ENCODE data around the gene PGS1. TPM values are rescaled to one million over a fixed set of nuclear protein-coding genes. Genes with fewer than 3 reads are reported as not detected.

The PGS1 gene
- total RNA-seq, 1 donor from 2014 or later, result 41.8 TPM

DNA sequence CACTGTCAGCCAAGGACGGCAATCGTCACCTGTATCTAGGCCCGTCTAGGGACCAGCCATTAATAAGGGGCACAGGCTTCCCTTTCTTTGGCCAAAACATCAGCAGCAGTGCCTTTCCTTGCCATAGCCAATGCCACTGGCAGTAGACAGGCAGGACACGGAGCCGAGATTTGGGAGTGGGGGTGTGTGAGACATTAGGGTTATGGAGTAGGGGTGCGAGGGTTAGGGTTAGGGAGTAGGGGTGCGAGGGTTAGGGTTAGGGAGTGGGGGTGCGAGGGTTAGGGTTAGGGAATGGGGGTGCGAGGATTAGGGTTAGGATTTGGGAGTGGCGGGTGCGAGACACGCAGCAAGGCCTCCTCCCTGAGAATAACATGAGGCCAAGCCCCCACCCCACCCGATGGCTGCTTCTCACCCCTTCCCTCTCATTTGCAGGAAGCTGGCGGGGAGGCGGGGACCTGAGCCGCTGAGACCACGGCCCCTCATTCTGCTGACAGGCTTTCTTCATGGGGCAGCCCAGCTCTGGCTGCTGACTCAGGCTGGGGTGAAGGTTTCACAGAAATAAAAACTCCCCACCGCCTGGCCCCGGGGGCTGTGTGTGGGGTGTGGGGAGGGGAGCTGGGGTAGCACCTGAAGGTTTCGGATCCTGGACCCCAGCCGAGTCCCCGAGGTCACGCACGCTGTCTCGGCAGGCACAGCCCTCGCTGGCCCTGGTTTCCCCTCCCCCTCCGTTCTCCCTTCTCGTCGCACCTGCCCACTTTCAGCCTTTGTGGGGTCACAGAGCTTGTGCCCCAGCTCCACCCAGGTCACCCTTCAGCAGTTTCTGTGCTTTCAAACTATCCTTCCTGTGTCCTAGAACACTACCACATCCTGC lies 93.8 kb downstream of the PGS1 start:
- Histone ChIP-seq H3K27me3 (no peaks in the 10 kb centered on the region), H3K4me1 (no peaks in the 10 kb centered on the region), H3K9me3 (peaks cover 0 to 4% of the 10 kb centered on the region in 2 donors), H3K27ac (no peak overlapping the region), H3K4me3 (no peak overlapping the region), H3K36me3 (no peaks in the 10 kb centered on the region)
- no peak for DNase-seq (ENCODE audit: low spot score in 2 of 2)
- intact Hi-C loops (cut with DNase I), result no loop called here
- TF ChIP-seq CTCF (IDR thresholded peaks at IDR 0.05), result no peak

DNA sequence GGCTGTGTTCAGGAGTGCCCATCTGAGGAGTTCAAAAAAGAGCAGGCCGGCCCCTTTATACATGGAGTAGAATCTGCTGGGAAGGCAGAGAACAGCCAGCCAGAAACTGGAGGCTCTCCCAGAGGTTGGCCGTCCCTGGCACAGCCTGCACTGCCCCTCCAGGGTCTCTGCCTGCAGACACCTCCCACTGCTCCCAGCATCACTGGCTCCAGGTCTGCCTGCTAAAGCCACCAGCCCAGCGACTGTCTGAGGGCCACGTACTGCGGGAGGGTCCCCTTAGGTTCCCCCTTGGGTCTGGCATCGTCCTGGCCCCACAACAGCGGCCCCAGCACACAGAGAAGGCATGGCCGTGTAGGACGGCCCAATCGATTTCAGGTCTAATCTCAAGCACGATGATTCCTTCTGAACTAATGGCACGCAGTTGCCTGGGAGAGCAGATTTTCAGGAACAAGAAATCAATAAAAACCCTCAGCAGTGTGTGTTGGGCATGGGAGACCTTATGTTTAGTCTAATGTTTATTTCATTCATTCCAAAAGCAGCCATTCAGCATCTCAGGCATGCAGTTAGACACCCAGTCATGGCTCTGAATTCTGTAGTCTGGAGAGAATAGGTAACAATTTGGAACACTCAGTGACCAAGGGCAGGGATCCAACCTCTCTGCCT lies 95.6 kb downstream of the PGS1 start:
- no peaks in the 10 kb centered on the region for H3K27me3 ChIP-seq
- peaks cover 0 to 4% of the 10 kb centered on the region in 2 donors for H3K9me3 ChIP-seq
- H3K4me3 ChIP-seq, result no peak overlapping the region
- intact Hi-C loops (cut with DNase I), result no loop called here
- no peak for TF ChIP-seq CTCF (IDR thresholded peaks at IDR 0.05)
- H3K27ac ChIP-seq, result no peak overlapping the region
- no peaks in the 10 kb centered on the region for H3K36me3 ChIP-seq
- no peak for DNase-seq (ENCODE audit: low spot score in 2 of 2)
- no peaks in the 10 kb centered on the region for H3K4me1 ChIP-seq

Other genes starting within 250 kb of the PGS1 start
- gene TMC6, start 249.9 kb upstream of the PGS1 start, total RNA-seq, result 173 TPM
- 9.6 TPM for gene TMC8, start 247.9 kb upstream of the PGS1 start, total RNA-seq
- not detected for gene C17orf99, start 232.3 kb upstream of the PGS1 start, total RNA-seq
- 115 TPM for gene SYNGR2, start 210.1 kb upstream of the PGS1 start, total RNA-seq
- not detected for gene TK1, start 191.6 kb upstream of the PGS1 start, total RNA-seq
- gene AFMID, start 191.3 kb upstream of the PGS1 start, total RNA-seq, result 107 TPM
- gene BIRC5, start 164.4 kb upstream of the PGS1 start, total RNA-seq, result 0.11 TPM
- gene TMEM235, start 147.0 kb upstream of the PGS1 start, total RNA-seq, result not detected
- 620 TPM for gene SOCS3, start 18.6 kb upstream of the PGS1 start, total RNA-seq
- not detected for gene DNAH17, start 198.7 kb downstream of the PGS1 start, total RNA-seq

All from ascending aorta (tissue), 2 donors.